Left lung (tissue), 10 donors: Measurements from ENCODE around the gene RAB7B. TPM values are rescaled to one million over a fixed set of nuclear protein-coding genes. Genes with fewer than 3 reads are reported as not detected.

ENCODE experiments used
- ATAC-seq: fragments of 200-7000 bp; cut with Tn5 transposase; one replicate; pipeline ENCODE4 v1.9.1; 2020; ENCODE audit warnings: moderate library complexity
- DNase-seq, 4 donors: peaks; one replicate each; pipeline ENCODE4 v3.0.0-alpha.2; 2013 to 2020
- H3K27ac ChIP-seq, 2 donors: fragments of 200-600 bp; sonication (generic) in 1 of 2; one replicate each; pipeline versions ENCODE4 v1.5.0 to v1.8.0; 2020 to 2021
- H3K27me3 ChIP-seq, 2 donors: fragments of 200-600 bp; sonication (generic) in 1 of 2; one replicate each; pipeline versions ENCODE4 v1.5.0 to v1.8.0; 2020 to 2021
- H3K36me3 ChIP-seq, 2 donors: fragments of 200-600 bp; sonication (generic) in 1 of 2; one replicate each; pipeline versions ENCODE4 v1.5.0 to v1.8.0; 2020 to 2021
- H3K4me1 ChIP-seq, 2 donors: fragments of 200-600 bp; one replicate each; pipeline ENCODE4 v1.8.0; 2021
- H3K4me3 ChIP-seq, 2 donors: fragments of 200-600 bp; sonication (generic) in 1 of 2; one replicate each; pipeline versions ENCODE4 v1.5.0 to v1.8.0; 2020 to 2021; ENCODE audit warnings: mild to moderate bottlenecking in 1 of 2
- H3K9me3 ChIP-seq, 2 donors: fragments of 200-600 bp; sonication (generic) in 1 of 2; one replicate each; pipeline versions ENCODE4 v1.5.0 to v1.8.0; 2020 to 2021
- intact Hi-C, 2 donors: fragments of 100-400 bp; cut with DNase I; formaldehyde crosslinking; loops; one replicate each; pipeline versions ENCODE4 v1.11.2 to v1.14.2; 2022
- polyA plus RNA-seq, 6 donors: library from polyadenylated mRNA; unstranded; fragments of 120-200 nt; gene quantifications; one replicate each; pipeline ENCODE4 v1.2.1, GENCODE V29; 2013; ENCODE audit not compliant: insufficient read length in 6 of 6
- total RNA-seq, 2 donors: library from RNA; stranded (reverse); fragmentation: NEBNext Ultra II Directional; extraction: Animal tissue kit (Norgen Biotek cat#: 25700); gene quantifications; one replicate each; pipeline ENCODE4 v1.2.1, GENCODE V29; 2021
- TF ChIP-seq, protein P1 (sequence below), 2 donors: fragments of 200-600 bp; sonication (generic) in 1 of 2; IDR thresholded peaks; one replicate each; pipeline versions ENCODE4 v1.5.0 to v1.8.0; 2021; ENCODE audit warnings: antibody characterized with exemption in 2 of 2
- donor health status: DM: no; HTN: yes; CAD: no.
- donor health status: DM: no; HTN: no; CAD: no.

RAB7B gene
- total and polyA plus RNA-seq, 8 donors = 3.2 to 14.2 (median 4.0) TPM

DNA sequence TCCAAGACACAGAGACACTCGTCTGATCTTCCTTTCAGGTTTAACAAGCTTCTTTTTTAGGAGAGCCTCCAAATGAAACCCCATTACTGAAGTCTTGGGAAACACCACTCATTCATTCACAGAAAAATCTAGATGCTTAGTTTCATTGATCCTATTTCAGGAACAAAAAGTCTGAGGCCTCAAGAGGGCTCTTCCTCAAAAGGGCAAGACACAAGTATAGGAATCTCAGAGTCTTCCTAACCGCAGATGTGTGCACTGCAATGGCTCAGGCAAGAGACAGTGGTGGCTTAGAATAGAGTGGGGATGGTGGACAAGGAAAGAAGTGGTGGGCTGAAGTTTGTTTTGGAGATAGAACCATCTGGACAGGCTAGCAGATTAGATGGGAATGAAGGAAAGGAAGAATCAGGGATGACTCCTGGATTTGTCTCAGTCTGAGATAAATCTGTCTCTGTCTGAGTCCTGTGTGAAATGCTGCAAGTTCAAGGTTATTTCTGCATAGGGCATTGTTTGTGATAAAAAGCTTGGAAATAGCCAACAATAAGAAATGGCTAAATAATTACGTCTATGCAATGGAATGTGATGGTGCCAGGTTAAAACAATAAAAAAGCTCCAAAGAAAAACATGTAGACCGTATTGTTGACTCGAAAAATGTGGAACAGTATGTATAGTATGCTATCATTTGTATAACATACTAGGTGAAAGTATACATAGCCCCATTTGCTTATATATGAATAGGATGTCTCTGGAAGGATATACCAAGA lies 29.4 kb upstream of the RAB7B start:
- TF ChIP-seq, protein P1, sequence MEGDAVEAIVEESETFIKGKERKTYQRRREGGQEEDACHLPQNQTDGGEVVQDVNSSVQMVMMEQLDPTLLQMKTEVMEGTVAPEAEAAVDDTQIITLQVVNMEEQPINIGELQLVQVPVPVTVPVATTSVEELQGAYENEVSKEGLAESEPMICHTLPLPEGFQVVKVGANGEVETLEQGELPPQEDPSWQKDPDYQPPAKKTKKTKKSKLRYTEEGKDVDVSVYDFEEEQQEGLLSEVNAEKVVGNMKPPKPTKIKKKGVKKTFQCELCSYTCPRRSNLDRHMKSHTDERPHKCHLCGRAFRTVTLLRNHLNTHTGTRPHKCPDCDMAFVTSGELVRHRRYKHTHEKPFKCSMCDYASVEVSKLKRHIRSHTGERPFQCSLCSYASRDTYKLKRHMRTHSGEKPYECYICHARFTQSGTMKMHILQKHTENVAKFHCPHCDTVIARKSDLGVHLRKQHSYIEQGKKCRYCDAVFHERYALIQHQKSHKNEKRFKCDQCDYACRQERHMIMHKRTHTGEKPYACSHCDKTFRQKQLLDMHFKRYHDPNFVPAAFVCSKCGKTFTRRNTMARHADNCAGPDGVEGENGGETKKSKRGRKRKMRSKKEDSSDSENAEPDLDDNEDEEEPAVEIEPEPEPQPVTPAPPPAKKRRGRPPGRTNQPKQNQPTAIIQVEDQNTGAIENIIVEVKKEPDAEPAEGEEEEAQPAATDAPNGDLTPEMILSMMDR (IDR thresholded peaks at IDR 0.05) = no peak
- intact Hi-C loops = no loop called here
- H3K27me3 ChIP-seq = no peaks in the 10 kb centered on the region
- H3K36me3 ChIP-seq = no peaks in the 10 kb centered on the region
- peaks cover 0 to 27% of the 10 kb centered on the region in 2 donors for H3K4me1 ChIP-seq
- H3K4me3 ChIP-seq = no peak overlapping the region
- ATAC-seq = no peak
- H3K9me3 ChIP-seq = no peaks in the 10 kb centered on the region
- H3K27ac ChIP-seq = no peak overlapping the region
- DNase-seq = no peak

DNA sequence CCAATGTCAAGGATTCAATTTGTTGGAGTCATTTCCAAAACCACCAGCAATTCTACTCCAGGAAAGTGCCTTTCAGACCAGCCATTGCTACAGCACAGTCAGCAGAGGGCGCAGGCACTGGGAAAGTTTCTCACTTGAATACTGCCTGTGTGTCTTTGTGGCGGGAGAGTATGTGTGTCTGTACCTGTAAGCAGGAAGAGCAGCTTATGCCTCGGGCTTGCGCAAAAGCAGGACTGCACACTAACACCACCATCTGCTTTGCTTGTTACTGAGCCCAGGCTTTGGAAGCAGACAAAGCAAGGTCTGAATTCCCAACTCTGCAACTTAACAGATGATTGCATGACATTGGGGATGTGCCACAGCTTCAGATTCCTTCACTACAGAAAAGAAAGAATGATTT lies 27.5 kb upstream of the RAB7B start:
- intact Hi-C loops = no loop called here
- peaks cover 0 to 27% of the 10 kb centered on the region in 2 donors for H3K4me1 ChIP-seq
- no peaks in the 10 kb centered on the region for H3K36me3 ChIP-seq
- TF ChIP-seq, protein P1 (IDR thresholded peaks at IDR 0.05) = peak; percentile 60 to 71
- no peak overlapping the region for H3K27ac ChIP-seq
- ATAC-seq = peak; percentile 95
- peak; percentile 17 to 79 (median 72) for DNase-seq
- no peaks in the 10 kb centered on the region for H3K27me3 ChIP-seq
- no peaks in the 10 kb centered on the region for H3K9me3 ChIP-seq
- H3K4me3 ChIP-seq = no peak overlapping the region

DNA sequence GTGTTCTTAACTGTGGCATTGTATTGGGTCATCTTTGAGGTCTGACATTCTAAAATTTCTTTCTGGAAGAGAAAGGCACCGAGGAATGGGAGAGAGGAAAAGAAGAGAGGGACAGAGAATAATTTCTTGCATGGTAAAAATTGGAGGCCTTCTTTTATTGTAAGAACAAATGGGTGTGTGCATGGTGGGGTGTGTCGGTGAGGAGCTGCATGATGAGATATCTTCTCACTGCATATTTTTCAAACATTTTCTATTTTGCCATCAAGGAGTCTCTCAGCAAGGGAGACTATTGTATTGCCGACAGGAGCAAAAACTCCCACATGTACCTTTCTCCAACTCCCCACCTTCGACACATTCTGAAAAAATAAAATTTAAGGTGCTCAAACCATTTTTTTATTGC lies 27.0 kb upstream of the RAB7B start:
- ATAC-seq = no peak
- Histone ChIP-seq H3K4me1 (peaks cover 0 to 24% of the 10 kb centered on the region in 2 donors), H3K36me3 (no peaks in the 10 kb centered on the region), H3K9me3 (no peaks in the 10 kb centered on the region), H3K4me3 (no peak overlapping the region), H3K27me3 (no peaks in the 10 kb centered on the region), H3K27ac (no peak overlapping the region)
- intact Hi-C loops = no loop called here
- TF ChIP-seq, protein P1 (IDR thresholded peaks at IDR 0.05) = no peak
- DNase-seq = no peak

DNA sequence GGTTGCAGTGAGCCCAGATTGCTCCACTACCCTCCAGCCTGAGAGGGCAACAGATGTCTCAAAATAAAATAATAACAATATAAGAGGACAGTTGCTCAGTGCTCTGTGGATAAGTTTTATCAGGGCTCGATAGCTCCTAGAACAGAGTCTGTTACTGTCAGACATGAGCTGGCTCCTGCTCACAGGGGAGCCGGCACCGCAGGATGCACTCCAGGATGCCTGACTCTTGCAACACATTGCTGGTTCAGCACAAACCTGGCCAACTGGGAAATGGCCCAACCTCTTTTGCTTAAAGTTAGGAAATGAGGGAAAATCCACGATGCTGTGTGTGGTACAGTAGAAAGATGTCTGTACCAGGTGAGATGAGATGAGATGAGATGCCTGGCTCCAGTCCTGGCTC lies 26.3 kb upstream of the RAB7B start:
- ATAC-seq = peak; percentile 73

DNA sequence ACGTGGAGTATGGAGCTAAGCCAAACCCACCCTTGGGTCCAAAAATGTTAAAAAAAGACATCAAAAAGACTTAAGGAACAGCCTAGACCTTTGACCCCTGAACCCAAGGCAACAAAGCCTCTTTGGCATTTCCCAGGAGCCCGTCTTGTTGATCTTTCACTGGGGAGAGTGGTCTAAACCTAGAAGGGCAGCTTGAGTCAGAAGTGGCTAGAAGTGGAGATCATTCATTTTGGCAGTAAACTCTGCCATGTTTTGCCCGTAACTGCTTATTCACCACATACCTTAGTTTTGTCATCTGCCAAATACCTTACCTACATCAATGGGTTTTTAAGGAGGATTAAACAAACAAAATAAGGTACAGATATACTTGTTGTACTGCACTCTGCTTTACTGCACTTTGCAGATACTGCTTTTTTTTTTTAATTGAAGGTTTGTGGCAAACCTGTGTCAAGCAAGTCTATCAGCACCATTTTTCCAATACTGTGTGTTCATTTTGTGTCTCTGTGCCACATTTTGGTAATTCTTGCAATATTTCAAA lies 22.2 kb upstream of the RAB7B start:
- TF ChIP-seq, protein P1 (IDR thresholded peaks at IDR 0.05) = no peak
- ATAC-seq = peak; percentile 55
- Histone ChIP-seq H3K36me3 (no peaks in the 10 kb centered on the region), H3K27me3 (no peaks in the 10 kb centered on the region), H3K27ac (peak overlapping the region; percentile 14 to 22), H3K4me3 (no peak overlapping the region), H3K4me1 (peaks cover 0 to 12% of the 10 kb centered on the region in 2 donors), H3K9me3 (no peaks in the 10 kb centered on the region)
- no peak for DNase-seq
- intact Hi-C loops = loop anchor here in 1 of 2 donors (5.0 kb wide), 1 partner anchor 77 kb away; no protein-coding TSS in a partner anchor

More for the DNA sequence above, 26.3 kb upstream of the RAB7B start:
- Histone ChIP-seq H3K36me3 (no peaks in the 10 kb centered on the region), H3K4me1 (peaks cover 0 to 18% of the 10 kb centered on the region in 2 donors), H3K4me3 (no peak overlapping the region), H3K9me3 (no peaks in the 10 kb centered on the region), H3K27me3 (no peaks in the 10 kb centered on the region), H3K27ac (no peak overlapping the region)
- peak in 1 of 4 donors; percentile 66 for DNase-seq
- intact Hi-C loops = loop anchor here in 1 of 2 donors (5.0 kb wide), 1 partner anchor 73 kb away; no protein-coding TSS in a partner anchor
- TF ChIP-seq, protein P1 (IDR thresholded peaks at IDR 0.05) = no peak
